Mesendoderm (in vitro differentiated cells): ENCODE measurements around the gene HAND1. TPM values are rescaled to one million over a fixed set of nuclear protein-coding genes. Genes with fewer than 3 reads are reported as not detected.
A peak's percentile ranks its signal among the peaks of the same experiment; 100 is the strongest.

Experiments used
- DNase-seq: peaks from one replicate; pipeline ENCODE4 v3.0.0; 2013
- H2AK5ac ChIP-seq: 2 replicates; pipeline ENCODE4 v1.6.1; 2013; ENCODE audit warnings: low read length, inconsistent platforms
- H2BK120ac ChIP-seq: 2 replicates; pipeline ENCODE4 v1.6.1; 2013; ENCODE audit warnings: low read depth, mild to moderate bottlenecking, low read length, moderate library complexity, mixed read lengths
- H2BK15ac ChIP-seq: replicated peaks from 2 replicates; pipeline ENCODE4 v1.6.1; 2013; ENCODE audit warnings: low read depth, mild to moderate bottlenecking, moderate library complexity
- H2BK5ac ChIP-seq: 2 replicates; pipeline ENCODE4 v1.6.1; 2013; ENCODE audit warnings: low read length, inconsistent platforms
- H3K18ac ChIP-seq: 2 replicates; pipeline ENCODE4 v1.6.1; 2013; ENCODE audit warnings: mild to moderate bottlenecking, low read length, mixed read lengths
- H3K23ac ChIP-seq: one replicate; pipeline ENCODE4 v1.6.1; 2013; ENCODE audit warnings: low read length
- H3K27ac ChIP-seq: 2 replicates; pipeline ENCODE4 v1.5.1; 2013; ENCODE audit warnings: low read depth, mild to moderate bottlenecking, inconsistent platforms, low read length, moderate library complexity
- H3K27me3 ChIP-seq: 2 replicates; pipeline ENCODE4 v1.6.1; 2013; ENCODE audit warnings: low read length, control low read depth, mild to moderate bottlenecking, inconsistent platforms; ENCODE audit not compliant: insufficient read depth, poor library complexity
- H3K36me3 ChIP-seq: 2 replicates; pipeline ENCODE4 v1.6.1; 2013; ENCODE audit warnings: low read length, inconsistent platforms; ENCODE audit not compliant: control insufficient read depth, insufficient read depth
- H3K4ac ChIP-seq: one replicate; pipeline ENCODE4 v1.6.1; 2013; ENCODE audit warnings: low read depth, mild to moderate bottlenecking, low read length, moderate library complexity
- H3K4me1 ChIP-seq: 2 replicates; pipeline ENCODE4 v1.6.1; 2013; ENCODE audit warnings: low read depth, low read length, inconsistent platforms; ENCODE audit not compliant: control insufficient read depth
- H3K4me2 ChIP-seq: 2 replicates; pipeline ENCODE4 v1.6.1; 2013; ENCODE audit warnings: low read length
- H3K4me3 ChIP-seq: 2 replicates; pipeline ENCODE4 v1.5.1; 2013; ENCODE audit warnings: mild to moderate bottlenecking, low read length
- H3K56ac ChIP-seq: one replicate; pipeline ENCODE4 v1.6.1; 2013; ENCODE audit warnings: low read length
- H3K79me1 ChIP-seq: 2 replicates; pipeline ENCODE4 v1.6.1; 2013; ENCODE audit warnings: low read length, inconsistent platforms
- H3K79me2 ChIP-seq: 2 replicates; pipeline ENCODE4 v1.6.1; 2013; ENCODE audit warnings: mild to moderate bottlenecking, low read length; ENCODE audit not compliant: control insufficient read depth, insufficient read depth
- H3K9ac ChIP-seq: 2 replicates; pipeline ENCODE4 v1.6.1; 2013; ENCODE audit warnings: low read length, inconsistent platforms
- H4K5ac ChIP-seq: one replicate; pipeline ENCODE4 v1.6.1; 2013; ENCODE audit warnings: low read length
- H4K8ac ChIP-seq: one replicate; pipeline ENCODE4 v1.6.1; 2013; ENCODE audit warnings: low read depth, mild to moderate bottlenecking, control low read depth, low read length, moderate library complexity
- WGBS: extraction: QIAGEN DNeasy Blood & Tissue Kit; methylation state at CpG from one replicate; pipeline ENCODE4 v1.1.7; 2013; ENCODE audit warnings: low lambda C conversion rate, missing lambda C conversion rate; ENCODE audit not compliant: insufficient coverage; ENCODE audit errors: extremely low coverage; 5-methylcytosine and 5-hydroxymethylcytosine counted together
- polyA plus RNA-seq, 2 experiments: library from polyadenylated mRNA; stranded (reverse); fragments of 200-250 nt; gene quantifications; one replicate each; pipeline ENCODE4 v1.2.3, GENCODE V29; 2013

Gene HAND1
- 0.94 TPM for polyA plus RNA-seq (2013, experiment 1 of 2)
- polyA plus RNA-seq (2013, experiment 2 of 2) = 0.81 TPM

GRCh38 chr5:154478224-154478565, at the start of gene HAND1:
HAND1 (minus strand) TSS chr5:154478227; CDS start chr5:154478008, 219 bp downstream.
- DNase-seq = peak; percentile 98
- Histone ChIP-seq H2BK15ac (no peak within 1 kb of the TSS), H3K4me1 (peaks cover 17% of the 10 kb centered on the region), H3K4me2 (peak within 1 kb of the TSS; percentile 64), H3K18ac (peak within 1 kb of the TSS; percentile 30), H4K5ac (no peak within 1 kb of the TSS), H3K4ac (peak within 1 kb of the TSS; percentile 43), H3K27me3 (peaks cover 56% of the 10 kb centered on the region), H2BK5ac (no peak within 1 kb of the TSS), H3K56ac (peak within 1 kb of the TSS; percentile 85), H3K9ac (peak within 1 kb of the TSS; percentile 71), H2AK5ac (no peak within 1 kb of the TSS), H3K79me1 (peaks cover 3% of the 10 kb centered on the region), H3K4me3 (peak within 1 kb of the TSS; percentile 43), H3K36me3 (no peaks in the 10 kb centered on the region), H3K23ac (peak within 1 kb of the TSS; percentile 59), H2BK120ac (no peak within 1 kb of the TSS), H3K27ac (no peak within 1 kb of the TSS), H3K79me2 (peaks cover 20% of the 10 kb centered on the region), H4K8ac (no peak within 1 kb of the TSS)
- WGBS = no CpG with 5 or more reads among the region's 20 CpGs

- Histone ChIP-seq H3K79me2 (no peaks in the 10 kb centered on the region), H2BK15ac (no peak overlapping the region), H2AK5ac (no peak overlapping the region), H3K9ac (no peak overlapping the region), H2BK5ac (peak overlapping the region; percentile 65), H3K18ac (no peak overlapping the region), H3K4me2 (no peak overlapping the region), H3K4me3 (no peak overlapping the region), H3K27me3 (no peaks in the 10 kb centered on the region), H4K8ac (no peak overlapping the region), H3K23ac (no peak overlapping the region), H3K56ac (peak overlapping the region; percentile 8), H3K27ac (no peak overlapping the region), H2BK120ac (no peak overlapping the region), H3K4ac (peak overlapping the region; percentile 0), H3K36me3 (no peaks in the 10 kb centered on the region), H3K4me1 (peaks cover 23% of the 10 kb centered on the region), H3K79me1 (no peaks in the 10 kb centered on the region), H4K5ac (no peak overlapping the region)
- no CpG with 5 or more reads among the region's 12 CpGs for WGBS
- DNase-seq = peak; percentile 72
Measured at GRCh38 chr5:154526231-154527226, 48.5 kb upstream of the HAND1 start.

GRCh38 chr5:154524859-154525258, 46.8 kb upstream of the HAND1 start:
- Histone ChIP-seq H3K9ac (no peak overlapping the region), H3K36me3 (no peaks in the 10 kb centered on the region), H3K27ac (no peak overlapping the region)

GRCh38 chr5:154524181-154524580, 46.2 kb upstream of the HAND1 start:
- H4K5ac ChIP-seq = no peak overlapping the region
- H3K18ac ChIP-seq = no peak overlapping the region
- no peak overlapping the region for H3K4ac ChIP-seq
- H2BK120ac ChIP-seq = no peak overlapping the region
- H3K4me3 ChIP-seq = no peak overlapping the region
- peak overlapping the region; percentile 34 for H3K9ac ChIP-seq
- no CpG with 5 or more reads among the region's 4 CpGs for WGBS
- H4K8ac ChIP-seq = no peak overlapping the region
- peak; percentile 20 for DNase-seq
- no peak overlapping the region for H2BK15ac ChIP-seq
- no peak overlapping the region for H3K23ac ChIP-seq
- H3K4me2 ChIP-seq = no peak overlapping the region
- H3K56ac ChIP-seq = peak overlapping the region; percentile 34
- H3K36me3 ChIP-seq = no peaks in the 10 kb centered on the region
- no peaks in the 10 kb centered on the region for H3K27me3 ChIP-seq
- peak overlapping the region; percentile 75 for H2AK5ac ChIP-seq
- peak overlapping the region; percentile 4 for H3K27ac ChIP-seq
- H2BK5ac ChIP-seq = peak overlapping the region; percentile 87
- no peaks in the 10 kb centered on the region for H3K79me1 ChIP-seq
- H3K79me2 ChIP-seq = no peaks in the 10 kb centered on the region
- peaks cover 23% of the 10 kb centered on the region for H3K4me1 ChIP-seq

More at GRCh38 chr5:154524859-154525258, 46.8 kb upstream of the HAND1 start:
- Histone ChIP-seq H3K4me3 (no peak overlapping the region), H3K4ac (peak overlapping the region; percentile 70), H3K23ac (no peak overlapping the region), H3K56ac (no peak overlapping the region), H3K79me2 (no peaks in the 10 kb centered on the region), H2BK15ac (no peak overlapping the region), H4K5ac (no peak overlapping the region), H2AK5ac (no peak overlapping the region), H3K79me1 (no peaks in the 10 kb centered on the region), H2BK120ac (no peak overlapping the region), H3K4me1 (peaks cover 23% of the 10 kb centered on the region), H4K8ac (no peak overlapping the region), H2BK5ac (peak overlapping the region; percentile 34), H3K27me3 (no peaks in the 10 kb centered on the region), H3K18ac (peak overlapping the region; percentile 41), H3K4me2 (no peak overlapping the region)
- no peak for DNase-seq
- no CpG with 5 or more reads among the region's 2 CpGs for WGBS

- Histone ChIP-seq H4K5ac (no peak overlapping the region), H3K36me3 (no peaks in the 10 kb centered on the region), H3K4ac (peak overlapping the region; percentile 41), H3K27ac (peak overlapping the region; percentile 4), H3K79me1 (no peaks in the 10 kb centered on the region), H2BK120ac (no peak overlapping the region), H3K27me3 (no peaks in the 10 kb centered on the region), H2BK15ac (no peak overlapping the region), H3K56ac (peak overlapping the region; percentile 83), H2BK5ac (peak overlapping the region; percentile 87), H3K18ac (peak overlapping the region; percentile 30), H2AK5ac (no peak overlapping the region), H3K4me1 (peaks cover 23% of the 10 kb centered on the region), H4K8ac (no peak overlapping the region), H3K79me2 (no peaks in the 10 kb centered on the region), H3K23ac (no peak overlapping the region), H3K4me3 (no peak overlapping the region), H3K9ac (peak overlapping the region; percentile 34), H3K4me2 (no peak overlapping the region)
- no CpG with 5 or more reads among the region's 3 CpGs for WGBS
- peak; percentile 85 for DNase-seq
Measured at GRCh38 chr5:154523709-154524108, 45.7 kb upstream of the HAND1 start.
